Measurements from ENCODE around the gene ST3GAL4.
"Not testable (repeated sequence)": the region's sequence is repeated elsewhere in the genome, so short reads cannot be mapped to it uniquely, and the experiment has no call there.

DNA sequence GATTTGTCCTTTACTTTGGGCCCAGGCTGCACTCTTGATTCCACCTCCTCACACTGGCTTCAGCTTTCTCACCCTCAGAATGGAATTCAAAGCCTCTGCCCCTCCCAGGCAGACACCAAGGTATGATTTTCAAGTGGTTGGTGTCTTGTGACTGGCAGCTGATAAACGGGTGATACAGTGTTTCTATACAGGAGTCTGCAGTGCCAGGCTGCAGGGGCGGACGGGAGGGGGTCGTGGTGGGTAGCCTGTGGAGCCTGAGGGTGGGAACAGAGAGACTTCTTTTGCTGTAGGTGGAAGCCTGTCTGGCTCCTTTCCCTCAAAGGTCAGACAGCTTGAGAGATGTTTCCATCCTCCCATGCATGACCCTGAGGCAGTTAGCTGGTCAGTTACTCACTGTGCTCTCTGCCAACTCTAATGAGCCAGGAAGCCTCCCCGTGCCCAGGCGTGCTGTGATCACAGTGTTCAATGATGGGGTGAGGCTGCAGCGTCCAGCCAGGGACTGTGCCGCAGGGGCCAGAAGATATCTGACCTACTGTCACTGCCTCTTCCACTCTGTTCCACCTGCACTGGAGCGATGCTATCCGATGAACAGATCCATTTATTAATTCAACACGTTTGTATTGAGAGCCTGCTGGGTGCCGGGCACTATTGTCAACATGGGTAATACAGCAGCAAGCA lies 18.0 kb downstream of the ST3GAL4 start:
- TF ChIP-seq CTCF, POLR2A, POLR2AphosphoS5 (IDR thresholded peaks at IDR 0.05): not testable (repeated sequence)
